Psoas muscle (tissue), 8 donors: ENCODE measurements around the gene SOAT2. TPM values are rescaled to one million over a fixed set of nuclear protein-coding genes. Genes with fewer than 3 reads are reported as not detected.

Source experiments
- ATAC-seq, 4 donors: fragments of 200-7000 bp; cut with Tn5 transposase; one replicate each; pipeline ENCODE4 v1.9.1; 2020; ENCODE audit warnings: moderate library complexity in 3 of 4, mild to moderate bottlenecking in 2 of 4
- DNase-seq, 2 donors: peaks; one replicate each; pipeline ENCODE4 v3.0.0-alpha.2; 2020
- H3K27ac ChIP-seq: fragments of 200-600 bp; one replicate; pipeline ENCODE4 v1.8.0; 2022
- H3K27me3 ChIP-seq, 3 donors: fragments of 200-600 bp in 1 of 3; one replicate each; pipeline versions ENCODE4 v1.6.1 to v1.8.0; 2013 to 2022; ENCODE audit warnings: low read length in 2 of 3, mild to moderate bottlenecking in 2 of 3, moderate library complexity in 1 of 3; ENCODE audit not compliant: insufficient read depth in 3 of 3
- H3K36me3 ChIP-seq, 2 donors: fragments of 200-600 bp in 1 of 2; one replicate each; pipeline versions ENCODE4 v1.6.1 to v1.8.0; 2013 to 2022; ENCODE audit warnings: low read depth in 1 of 2, mild to moderate bottlenecking in 1 of 2, moderate library complexity in 1 of 2; ENCODE audit not compliant: insufficient read depth in 1 of 2
- H3K4me1 ChIP-seq: fragments of 200-600 bp; one replicate; pipeline ENCODE4 v1.8.0; 2022
- H3K4me3 ChIP-seq: fragments of 200-600 bp; one replicate; pipeline ENCODE4 v1.8.0; 2022; ENCODE audit warnings: mild to moderate bottlenecking
- H3K9me3 ChIP-seq: fragments of 200-600 bp; one replicate; pipeline ENCODE4 v1.8.0; 2022
- WGBS, 3 donors: extraction: QIAGEN DNeasy Blood & Tissue Kit; methylation state at CpG; one replicate each; pipeline versions ENCODE4 v1.1.6 to v1.1.7; 2013; 5-methylcytosine and 5-hydroxymethylcytosine counted together
- intact Hi-C, 2 donors: fragments of 100-400 bp; cut with DNase I; formaldehyde crosslinking; loops; one replicate each; pipeline versions ENCODE4 v1.11.0 to v1.14.2; 2022
- long read RNA-seq, 2 donors: library from polyadenylated mRNA; unstranded; transcript quantifications; one replicate each; pipeline ENCODE4 v2.0.0, GENCODE V29; 2021
- polyA plus RNA-seq, 3 donors: library from polyadenylated mRNA; stranded (reverse); fragments of 200-250 nt; gene quantifications; one replicate each; pipeline ENCODE4 v1.2.3, GENCODE V29; 2013
- total RNA-seq, 4 donors: library from RNA; stranded (reverse); fragmentation: NEBNext Ultra II Directional in 2 of 4; extraction: Animal tissue kit (Norgen Biotek cat#: 25700) in 2 of 4; gene quantifications; one replicate each; pipeline versions ENCODE4 v1.2.1 to v1.2.4, GENCODE V29; 2021 to 2023
- TF ChIP-seq, protein P1 (sequence below): fragments of 200-600 bp; IDR thresholded peaks from one replicate; pipeline ENCODE4 v1.8.0; 2022; ENCODE audit warnings: antibody characterized with exemption
- donor health status: healthy with polysubstance abuse.
- donor health status: DM: no; HTN: no; CAD: no; lungs with moderate emphysema.
- donor health status: Bipolar disorder and iron deficiency.
- donor health status: healthy.
- donor health status: DM: yes; HTN: yes; CAD: no.
- donor health status: DM: no; HTN: no; CAD: no.
- donor health status: DM: no; HTN: no; CAD: no.
- donor health status: DM: yes; HTN: yes; CAD: no.

Gene SOAT2, protein sequence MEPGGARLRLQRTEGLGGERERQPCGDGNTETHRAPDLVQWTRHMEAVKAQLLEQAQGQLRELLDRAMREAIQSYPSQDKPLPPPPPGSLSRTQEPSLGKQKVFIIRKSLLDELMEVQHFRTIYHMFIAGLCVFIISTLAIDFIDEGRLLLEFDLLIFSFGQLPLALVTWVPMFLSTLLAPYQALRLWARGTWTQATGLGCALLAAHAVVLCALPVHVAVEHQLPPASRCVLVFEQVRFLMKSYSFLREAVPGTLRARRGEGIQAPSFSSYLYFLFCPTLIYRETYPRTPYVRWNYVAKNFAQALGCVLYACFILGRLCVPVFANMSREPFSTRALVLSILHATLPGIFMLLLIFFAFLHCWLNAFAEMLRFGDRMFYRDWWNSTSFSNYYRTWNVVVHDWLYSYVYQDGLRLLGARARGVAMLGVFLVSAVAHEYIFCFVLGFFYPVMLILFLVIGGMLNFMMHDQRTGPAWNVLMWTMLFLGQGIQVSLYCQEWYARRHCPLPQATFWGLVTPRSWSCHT
- total RNA-seq: not detected
- polyA plus RNA-seq: under 1 TPM; 0.05 to 0.07 (median 0.07) TPM
- long read RNA-seq, donor 1: 0 reads
- long read RNA-seq, donor 2: 0 reads

DNA sequence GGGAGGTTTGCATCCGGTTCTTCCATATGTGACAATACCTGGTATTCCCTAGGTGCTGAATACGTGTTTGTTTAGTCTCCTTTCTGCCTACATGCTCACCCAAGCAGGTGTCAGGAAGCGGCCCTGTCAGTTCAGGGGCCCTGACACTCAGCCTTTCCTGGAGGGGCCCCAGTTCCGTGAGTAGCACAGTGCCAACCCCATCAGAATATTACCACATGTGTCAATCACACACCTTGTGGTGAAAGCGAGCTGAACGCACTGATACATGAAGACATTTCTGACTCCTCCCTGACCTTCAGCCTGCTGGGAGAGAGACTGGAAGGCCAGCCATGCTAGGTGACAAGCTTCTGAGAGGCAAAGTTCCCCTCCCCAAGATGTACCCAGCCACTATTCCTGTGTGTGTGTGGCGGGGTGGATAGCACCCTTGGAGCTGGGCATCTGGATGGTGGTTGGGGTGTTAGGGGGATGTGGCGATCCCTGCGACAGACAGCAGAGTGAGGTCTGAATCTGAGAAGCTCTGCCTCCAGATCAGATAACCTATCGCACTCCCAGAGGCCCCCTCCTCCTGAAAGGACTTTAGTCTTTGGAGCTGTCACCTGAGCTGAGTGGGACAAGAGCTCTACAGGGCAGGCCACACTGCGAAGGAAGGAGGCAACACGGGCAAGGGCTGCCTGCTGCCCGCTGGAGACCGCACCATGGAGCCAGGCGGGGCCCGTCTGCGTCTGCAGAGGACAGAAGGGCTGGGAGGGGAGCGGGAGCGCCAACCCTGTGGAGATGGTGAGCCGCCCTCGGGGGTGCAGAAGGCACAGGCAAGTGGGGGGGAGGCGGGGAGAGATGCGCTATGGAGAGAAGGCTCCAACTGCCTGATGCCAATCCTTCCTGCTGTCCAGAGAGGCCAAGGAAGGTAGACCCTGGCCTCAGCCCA is at the start of gene SOAT2:
Gene SOAT2, plus strand, starts transcription at position 604 of the 925 bp plus-strand sequence. Its CDS starts 92 bp downstream, at position 696.
- TF ChIP-seq, protein P1, sequence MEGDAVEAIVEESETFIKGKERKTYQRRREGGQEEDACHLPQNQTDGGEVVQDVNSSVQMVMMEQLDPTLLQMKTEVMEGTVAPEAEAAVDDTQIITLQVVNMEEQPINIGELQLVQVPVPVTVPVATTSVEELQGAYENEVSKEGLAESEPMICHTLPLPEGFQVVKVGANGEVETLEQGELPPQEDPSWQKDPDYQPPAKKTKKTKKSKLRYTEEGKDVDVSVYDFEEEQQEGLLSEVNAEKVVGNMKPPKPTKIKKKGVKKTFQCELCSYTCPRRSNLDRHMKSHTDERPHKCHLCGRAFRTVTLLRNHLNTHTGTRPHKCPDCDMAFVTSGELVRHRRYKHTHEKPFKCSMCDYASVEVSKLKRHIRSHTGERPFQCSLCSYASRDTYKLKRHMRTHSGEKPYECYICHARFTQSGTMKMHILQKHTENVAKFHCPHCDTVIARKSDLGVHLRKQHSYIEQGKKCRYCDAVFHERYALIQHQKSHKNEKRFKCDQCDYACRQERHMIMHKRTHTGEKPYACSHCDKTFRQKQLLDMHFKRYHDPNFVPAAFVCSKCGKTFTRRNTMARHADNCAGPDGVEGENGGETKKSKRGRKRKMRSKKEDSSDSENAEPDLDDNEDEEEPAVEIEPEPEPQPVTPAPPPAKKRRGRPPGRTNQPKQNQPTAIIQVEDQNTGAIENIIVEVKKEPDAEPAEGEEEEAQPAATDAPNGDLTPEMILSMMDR: no peak
- intact Hi-C loops: no loop called here
- H3K27ac ChIP-seq: no peak within 1 kb of the TSS

DNA sequence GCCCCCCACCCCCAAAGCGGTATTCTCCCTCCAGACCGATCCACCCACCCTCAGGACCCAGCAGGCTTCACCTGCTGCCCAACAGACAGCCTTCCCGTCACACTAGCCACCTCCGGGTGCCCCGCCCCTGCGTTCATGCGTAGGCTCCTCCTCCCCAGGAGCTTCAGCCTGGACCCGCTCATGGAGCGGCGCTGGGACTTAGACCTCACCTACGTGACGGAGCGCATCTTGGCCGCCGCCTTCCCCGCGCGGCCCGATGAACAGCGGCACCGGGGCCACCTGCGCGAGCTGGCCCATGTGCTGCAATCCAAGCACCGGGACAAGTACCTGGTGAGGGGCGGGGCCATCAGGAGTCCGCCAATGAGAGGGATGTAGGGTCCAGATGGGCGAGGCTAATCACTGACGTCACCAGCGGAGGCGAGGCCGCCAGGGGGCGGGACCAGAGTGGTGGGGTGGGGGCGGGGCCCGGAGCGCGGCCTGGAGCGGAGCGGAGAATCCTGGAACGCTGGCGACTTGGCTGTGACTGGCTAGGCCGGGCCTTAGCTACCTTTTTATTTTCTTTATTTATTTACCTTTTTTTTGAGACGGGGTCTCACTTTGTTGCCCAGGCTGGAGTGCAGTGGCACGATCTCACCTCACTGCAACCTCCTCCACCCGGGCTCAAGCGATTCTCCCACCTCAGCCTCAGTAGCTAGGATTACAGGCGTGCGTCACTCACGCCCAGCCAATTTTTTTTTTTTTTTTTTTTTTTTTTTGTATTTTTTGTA is 49.0 kb upstream of the SOAT2 start:
- DNase-seq (peak; percentile 93 to 96), ATAC-seq (peak; percentile 66 to 76 (median 71))
- intact Hi-C loops: no loop called here
- peak overlapping the region; percentile 97 for H3K27ac ChIP-seq
- no peaks in the 10 kb centered on the region for H3K27me3 ChIP-seq
- no peaks in the 10 kb centered on the region for H3K9me3 ChIP-seq
- peaks cover 44% of the 10 kb centered on the region for H3K4me1 ChIP-seq
- 4 to 7% (median 7%) methylated on average over 47 to 48 of the region's 48 CpGs for WGBS, 3 donors
- peak overlapping the region; percentile 86 for H3K4me3 ChIP-seq
- TF ChIP-seq, protein P1: peak; percentile 17
- peaks cover 0 to 47% of the 10 kb centered on the region in 2 donors for H3K36me3 ChIP-seq

More for the DNA sequence above, at the start of gene SOAT2:
- no peaks in the 10 kb centered on the region for H3K36me3 ChIP-seq
- WGBS, 3 donors: 83 to 86% (median 85%) methylated on average over 23 of the region's 23 CpGs
- no peaks in the 10 kb centered on the region for H3K9me3 ChIP-seq
- no peaks in the 10 kb centered on the region for H3K27me3 ChIP-seq
- no peak within 1 kb of the TSS for H3K4me3 ChIP-seq
- ATAC-seq (no peak), DNase-seq (no peak)
- no peaks in the 10 kb centered on the region for H3K4me1 ChIP-seq

DNA sequence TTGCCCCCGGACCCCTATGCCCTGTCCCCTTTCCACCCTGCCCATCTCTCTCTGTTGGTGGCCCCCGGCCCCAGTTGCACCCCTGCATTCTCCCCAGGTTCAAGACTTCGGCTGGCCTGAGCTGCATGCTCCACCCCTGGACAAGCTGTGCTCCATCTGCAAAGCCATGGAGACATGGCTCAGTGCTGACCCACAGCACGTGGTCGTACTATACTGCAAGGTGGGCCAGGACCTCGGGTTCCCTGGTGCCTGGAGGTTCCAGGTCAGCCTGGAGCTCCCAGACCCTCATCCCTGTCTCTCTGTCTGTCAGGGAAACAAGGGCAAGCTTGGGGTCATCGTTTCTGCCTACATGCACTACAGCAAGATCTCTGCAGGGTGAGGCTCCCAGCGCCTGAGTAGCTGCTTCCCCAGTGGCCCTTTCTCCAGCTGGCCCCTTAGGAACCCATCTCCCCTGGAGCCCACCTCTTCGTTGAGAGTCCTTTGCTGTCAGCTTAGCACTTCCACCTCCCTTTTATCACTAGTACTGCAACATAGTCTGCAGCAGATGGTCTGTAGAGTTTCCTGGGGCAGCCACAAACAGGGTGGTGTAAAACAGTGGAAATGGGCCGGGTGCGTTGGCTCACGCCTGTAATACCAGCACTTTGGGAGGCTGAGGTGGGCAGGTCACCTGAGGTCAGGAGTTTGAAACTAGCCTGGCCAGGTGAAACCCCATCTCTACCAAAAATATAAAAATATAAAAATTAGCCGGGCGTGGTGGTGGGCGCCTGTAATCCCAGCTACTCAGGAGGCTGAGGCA is 47.6 kb upstream of the SOAT2 start:
- whole genome bisulfite sequencing, 3 donors: 81 to 88% (median 86%) methylated on average over 14 to 15 of the region's 15 CpGs
- TF ChIP-seq, protein P1: no peak
- ATAC-seq (no peak), DNase-seq (peak in 1 of 2 donors; percentile 53)
- Histone ChIP-seq H3K9me3 (no peaks in the 10 kb centered on the region), H3K4me1 (peaks cover 43% of the 10 kb centered on the region), H3K27ac (no peak overlapping the region), H3K27me3 (no peaks in the 10 kb centered on the region), H3K4me3 (no peak overlapping the region), H3K36me3 (peaks cover 0 to 61% of the 10 kb centered on the region in 2 donors)
- intact Hi-C loops: no loop called here
